WTC11 (cell line): ENCODE data around the gene FAT2. TPM values are rescaled to one million over a fixed set of nuclear protein-coding genes. Genes with fewer than 3 reads are reported as not detected.
A peak's percentile ranks its signal among the peaks of the same experiment; 100 is the strongest.

Source experiments
- ATAC-seq: fragments of 200-7000 bp; cut with Tn5 transposase; 2 replicates; pipeline ENCODE4 v1.10.0; 2021; ENCODE audit warnings: mild to moderate bottlenecking, moderate library complexity
- CTCF ChIA-PET: fragments of 300-600 bp; sonication (Branson Sonifier 250); formaldehyde crosslinking; loops from one replicate; lab custom pipeline; 2021; ENCODE audit warnings: antibody characterized with exemption; lab: Charles Lee
- POLR2A ChIA-PET: fragments of 350-600 bp; sonication (Branson Sonifier 250); formaldehyde crosslinking; loops from one replicate; lab custom pipeline; 2021; ENCODE audit warnings: antibody characterized with exemption; lab: Charles Lee
- DNase-seq: peaks from one replicate; pipeline ENCODE4 v3.0.0; 2021; ENCODE audit warnings: low spot score
- H3K27ac Mint-ChIP-seq: 2 replicates; pipeline ENCODE4 v1.8.0; 2021; ENCODE audit warnings: mixed read lengths
- H3K27me3 Mint-ChIP-seq: 2 replicates; pipeline ENCODE4 v1.8.0; 2021; ENCODE audit warnings: low read depth, mild to moderate bottlenecking, moderate library complexity, mixed read lengths
- H3K36me3 Mint-ChIP-seq: 2 replicates; pipeline ENCODE4 v1.8.0; 2021; ENCODE audit warnings: mixed read lengths
- H3K4me1 Mint-ChIP-seq: 2 replicates; pipeline ENCODE4 v1.8.0; 2022; ENCODE audit warnings: mixed read lengths
- H3K4me3 Mint-ChIP-seq: 2 replicates; pipeline ENCODE4 v1.8.0; 2021; ENCODE audit warnings: mild to moderate bottlenecking, moderate library complexity, mixed read lengths
- H3K9me3 Mint-ChIP-seq: 2 replicates; pipeline ENCODE4 v1.8.0; 2021; ENCODE audit warnings: mixed read lengths
- ATF2 ChIP-seq: sonication (generic); formaldehyde crosslinking; IDR thresholded peaks from 2 replicates; pipeline ENCODE4 v1.8.1; 2022; ENCODE audit warnings: low read depth, missing genetic modification reagents, borderline replicate concordance
- CDX4 ChIP-seq: fragments of 250-450 bp; sonication (Bioruptor Pico); IDR thresholded peaks from 2 replicates; pipeline ENCODE4 v1.9.0; 2021; ENCODE audit warnings: moderate library complexity, mild to moderate bottlenecking, inconsistent platforms, borderline replicate concordance
- CREM ChIP-seq: sonication (generic); formaldehyde crosslinking; IDR thresholded peaks from 2 replicates; pipeline ENCODE4 v1.8.1; 2022; ENCODE audit warnings: mild to moderate bottlenecking, missing genetic modification reagents, moderate library complexity
- FOXK1 ChIP-seq: sonication (generic); formaldehyde crosslinking; IDR thresholded peaks from 2 replicates; pipeline ENCODE4 v1.8.0; 2022; ENCODE audit warnings: mild to moderate bottlenecking, moderate library complexity, missing genetic modification reagents
- FOXP4 ChIP-seq: sonication (generic); formaldehyde crosslinking; IDR thresholded peaks from 2 replicates; pipeline ENCODE4 v1.8.0; 2022; ENCODE audit warnings: mild to moderate bottlenecking, missing genetic modification reagents
- GRHL2 ChIP-seq: fragments of 250-450 bp; sonication (Bioruptor Pico); IDR thresholded peaks from 2 replicates; pipeline ENCODE4 v1.8.0; 2022; ENCODE audit warnings: mild to moderate bottlenecking, moderate library complexity; ENCODE audit not compliant: insufficient replicate concordance, severe bottlenecking
- HMGA2 ChIP-seq: fragments of 250-450 bp; sonication (Bioruptor Pico); IDR thresholded peaks from 2 replicates; pipeline ENCODE4 v1.4.0; 2021; ENCODE audit warnings: mild to moderate bottlenecking, moderate library complexity
- JUN ChIP-seq: sonication (generic); formaldehyde crosslinking; IDR thresholded peaks from 2 replicates; pipeline ENCODE4 v1.8.0; 2023; ENCODE audit warnings: mild to moderate bottlenecking, missing genetic modification reagents
- MAX ChIP-seq: sonication (generic); formaldehyde crosslinking; IDR thresholded peaks from 2 replicates; pipeline ENCODE4 v1.8.0; 2022; ENCODE audit warnings: mild to moderate bottlenecking, missing genetic modification reagents
- MYBL2 ChIP-seq: sonication (generic); formaldehyde crosslinking; IDR thresholded peaks from 2 replicates; pipeline ENCODE4 v1.8.1; 2023; ENCODE audit warnings: mild to moderate bottlenecking, moderate library complexity, missing genetic modification reagents
- NFYB ChIP-seq: sonication (generic); formaldehyde crosslinking; conservative IDR thresholded peaks from 2 replicates; pipeline ENCODE4 v1.8.0; 2022; ENCODE audit warnings: low read depth, missing genetic modification reagents
- PRDM15 ChIP-seq: sonication (generic); formaldehyde crosslinking; IDR thresholded peaks from 2 replicates; pipeline ENCODE4 v1.8.0; 2022; ENCODE audit warnings: missing genetic modification reagents
- RELA ChIP-seq: sonication (generic); formaldehyde crosslinking; IDR thresholded peaks from 2 replicates; pipeline ENCODE4 v1.8.1; 2022; ENCODE audit warnings: missing genetic modification reagents, mild to moderate bottlenecking, borderline replicate concordance
- SMAD4 ChIP-seq: sonication (generic); formaldehyde crosslinking; IDR thresholded peaks from 2 replicates; pipeline ENCODE4 v1.8.0; 2022; ENCODE audit warnings: mild to moderate bottlenecking, missing genetic modification reagents
- TEAD1 ChIP-seq: sonication (generic); formaldehyde crosslinking; IDR thresholded peaks from 2 replicates; pipeline ENCODE4 v1.8.0; 2022; ENCODE audit warnings: mild to moderate bottlenecking, missing genetic modification reagents
- USF1 ChIP-seq: sonication (generic); formaldehyde crosslinking; IDR thresholded peaks from 2 replicates; pipeline ENCODE4 v1.8.0; 2022; ENCODE audit warnings: mild to moderate bottlenecking, missing genetic modification reagents
- USF2 ChIP-seq: sonication (generic); formaldehyde crosslinking; IDR thresholded peaks from 2 replicates; pipeline ENCODE4 v1.8.1; 2023; ENCODE audit warnings: mild to moderate bottlenecking, missing genetic modification reagents, moderate library complexity
- ZBTB21 ChIP-seq: sonication (generic); formaldehyde crosslinking; IDR thresholded peaks from 2 replicates; pipeline ENCODE4 v1.8.1; 2023; ENCODE audit warnings: mild to moderate bottlenecking, missing genetic modification reagents, borderline replicate concordance
- ZNF263 ChIP-seq: sonication (generic); formaldehyde crosslinking; IDR thresholded peaks from 2 replicates; pipeline ENCODE4 v1.8.1; 2022; ENCODE audit warnings: low read depth, mild to moderate bottlenecking, moderate library complexity, missing genetic modification reagents
- ZNF317 ChIP-seq: sonication (generic); formaldehyde crosslinking; IDR thresholded peaks from 2 replicates; pipeline ENCODE4 v1.8.1; 2023; ENCODE audit warnings: low read depth, mild to moderate bottlenecking, moderate library complexity, missing genetic modification reagents, borderline replicate concordance
- ZNF396 ChIP-seq: fragments of 250-450 bp; sonication (Bioruptor Pico); IDR thresholded peaks from 2 replicates; pipeline ENCODE4 v1.8.0; 2021; ENCODE audit warnings: mild to moderate bottlenecking, moderate library complexity, borderline replicate concordance
- ZNF416 ChIP-seq: fragments of 250-450 bp; sonication (Bioruptor Pico); IDR thresholded peaks from 2 replicates; pipeline ENCODE4 v1.9.0; 2021; ENCODE audit warnings: mild to moderate bottlenecking, inconsistent platforms
- total RNA-seq: library from RNA; stranded (reverse); gene quantifications from 3 replicates; pipeline ENCODE4 v1.2.3, GENCODE V29; 2021

Gene FAT2
- total RNA-seq, 1 experiment from 2014 or later: 0.26 TPM

GRCh38 chr5:151620461-151620840 lies 29.3 kb upstream of the FAT2 start:
- Mint-ChIP-seq H3K36me3 (no peaks in the 10 kb centered on the region), H3K4me1 (peaks cover 36% of the 10 kb centered on the region), H3K4me3 (no peak overlapping the region), H3K27me3 (no peaks in the 10 kb centered on the region; the same call in 1 of the 2 replicates), H3K27ac (no peak overlapping the region; the same call in 1 of the 2 replicates), H3K9me3 (peaks cover 4% of the 10 kb centered on the region; the same call in 1 of the 2 replicates)
- ChIA-PET POLR2A (interaction anchor here (0.6 kb wide), 1 partner anchor 32 kb away, joined by 3 read pairs; no protein-coding TSS in a partner anchor), CTCF (interaction anchor here (1.3 to 3.7 kb wide), 5 partner anchors 17 to 120 kb away, joined by 3 to 26 read pairs (median 9); no protein-coding TSS in a partner anchor)
- ATAC-seq (no peak), DNase-seq (no peak)
- TF ChIP-seq NFYB (CRISPR knock-in tag) (no peak), ZBTB21 (CRISPR knock-in tag) (no peak), CREM (no peak), MAX (CRISPR knock-in tag) (no peak), RELA (CRISPR knock-in tag) (no peak), FOXK1 (CRISPR knock-in tag) (no peak), PRDM15 (no peak), ZNF263 (CRISPR knock-in tag) (no peak), SMAD4 (no peak), FOXP4 (CRISPR knock-in tag) (no peak), ZNF317 (CRISPR knock-in tag) (no peak), USF1 (CRISPR knock-in tag) (no peak), JUN (no peak), MYBL2 (CRISPR knock-in tag) (no peak), GRHL2 (CRISPR knock-in tag) (no peak), CDX4 (CRISPR knock-in tag) (no peak), HMGA2 (CRISPR knock-in tag) (no peak)

- Mint-ChIP-seq H3K4me1 (peaks cover 38% of the 10 kb centered on the region), H3K27ac (no peak overlapping the region), H3K36me3 (no peaks in the 10 kb centered on the region), H3K27me3 (no peaks in the 10 kb centered on the region; the same call in 1 of the 2 replicates), H3K9me3 (peaks cover 4% of the 10 kb centered on the region; the same call in 1 of the 2 replicates), H3K4me3 (no peak overlapping the region)
- POLR2A ChIA-PET: interaction anchor here (0.5 to 1.1 kb wide), 3 partner anchors 15 to 74 kb away, joined by 3 to 4 read pairs (median 3); no protein-coding TSS in a partner anchor
- ATAC-seq: peak; percentile 90
- peak; percentile 40 for DNase-seq
- CTCF ChIA-PET: interaction anchor here (0.6 to 3.7 kb wide), 8 partner anchors 18 to 319 kb away, joined by 3 to 26 read pairs (median 5); no protein-coding TSS in a partner anchor
- TF ChIP-seq USF2 (CRISPR knock-in tag): no peak
- no peak for TF ChIP-seq ZNF416 (CRISPR knock-in tag)
- TF ChIP-seq FOXK1 (CRISPR knock-in tag): no peak
- no peak for TF ChIP-seq ZNF396
- peak; percentile 12; the same call in 1 of the 2 replicates for TF ChIP-seq TEAD1 (CRISPR knock-in tag)
- no peak for TF ChIP-seq ATF2
Observed at GRCh38 chr5:151619812-151620460, 28.8 kb upstream of the FAT2 start.
